ENCODE data around the gene SARNP.

- TF ChIP-seq CTCF (IDR thresholded peaks at IDR 0.05; ENCODE audit: poor library complexity), result no peak
- TF ChIP-seq EZH2 (IDR thresholded peaks at IDR 0.05; ENCODE audit: borderline replicate concordance), result no peak
- TF ChIP-seq EZH2phosphoT487 (IDR thresholded peaks at IDR 0.05; ENCODE audit: low read depth, severe bottlenecking, unreplicated experiment), result no peak
Measured at GRCh38 chr12:55831447-55831815, 13.9 kb upstream of the SARNP start.

Measured in hepatocyte (in vitro differentiated cells).